ENCODE results near the gene PPAN.

Gene PPAN

GRCh38 chr19:10106100-10106936 lies at the start of gene PPAN:
TSS of gene PPAN (plus strand) at chr19:10106362. CDS start at chr19:10106395, 33 bp downstream.
- peak; percentile 95 for DNase-seq (ENCODE audit: low read depth)

- no peak for DNase-seq (ENCODE audit: low read depth)
Observed at GRCh38 chr19:10061717-10062310, 44.3 kb upstream of the PPAN start.

GRCh38 chr19:10068205-10068604 lies 38.0 kb upstream of the PPAN start:
- no peak for DNase-seq (ENCODE audit: low read depth)

GRCh38 chr19:10069046-10069445 lies 37.1 kb upstream of the PPAN start:
- DNase-seq (ENCODE audit: low read depth), result no peak

- DNase-seq (ENCODE audit: low read depth), result no peak
Observed at GRCh38 chr19:10070730-10071446, 35.3 kb upstream of the PPAN start.

GRCh38 chr19:10074153-10074552 lies 32.0 kb upstream of the PPAN start:
- no peak for DNase-seq (ENCODE audit: low read depth)

GRCh38 chr19:10076535-10076934 lies 29.6 kb upstream of the PPAN start:
- DNase-seq (ENCODE audit: low read depth), result no peak

- no peak for DNase-seq (ENCODE audit: low read depth)
Observed at GRCh38 chr19:10078329-10078728, 27.8 kb upstream of the PPAN start.

- no peak for DNase-seq (ENCODE audit: low read depth)
Observed at GRCh38 chr19:10079031-10079453, 27.1 kb upstream of the PPAN start.

GRCh38 chr19:10083911-10084310 lies 22.3 kb upstream of the PPAN start:
- no peak for DNase-seq (ENCODE audit: low read depth)

GRCh38 chr19:10084803-10085202 lies 21.4 kb upstream of the PPAN start:
- DNase-seq (ENCODE audit: low read depth), result no peak

GRCh38 chr19:10085641-10086590 lies 20.2 kb upstream of the PPAN start, which contains the start of gene SHFL:
TSS of gene SHFL (plus strand) at chr19:10086317. CDS start at chr19:10086428, 111 bp downstream.
- peak; percentile 47 for DNase-seq (ENCODE audit: low read depth)

- DNase-seq (ENCODE audit: low read depth), result no peak
Observed at GRCh38 chr19:10086591-10087192, 19.5 kb upstream of the PPAN start.

- no peak for DNase-seq (ENCODE audit: low read depth)
Observed at GRCh38 chr19:10087296-10088061, 18.7 kb upstream of the PPAN start.

- DNase-seq (ENCODE audit: low read depth), result no peak
Observed at GRCh38 chr19:10088949-10089554, 17.1 kb upstream of the PPAN start.

GRCh38 chr19:10089801-10090375 lies 16.3 kb upstream of the PPAN start:
- no peak for DNase-seq (ENCODE audit: low read depth)

GRCh38 chr19:10091370-10091687 lies 14.8 kb upstream of the PPAN start:
- DNase-seq (ENCODE audit: low read depth), result no peak

GRCh38 chr19:10091895-10092641 lies 14.1 kb upstream of the PPAN start:
- no peak for DNase-seq (ENCODE audit: low read depth)
